Astrocyte of the hippocampus (primary cell): ENCODE measurements around the gene HDAC11.
"Not testable (repeated sequence)": the region's sequence is repeated elsewhere in the genome, so short reads cannot be mapped to it uniquely, and the experiment has no call there.

ENCODE experiments used
- DNase-seq: peaks from one replicate; pipeline ENCODE4 v3.0.0; 2011; ENCODE audit warnings: low read depth, low spot score

The HDAC11 gene

DNA sequence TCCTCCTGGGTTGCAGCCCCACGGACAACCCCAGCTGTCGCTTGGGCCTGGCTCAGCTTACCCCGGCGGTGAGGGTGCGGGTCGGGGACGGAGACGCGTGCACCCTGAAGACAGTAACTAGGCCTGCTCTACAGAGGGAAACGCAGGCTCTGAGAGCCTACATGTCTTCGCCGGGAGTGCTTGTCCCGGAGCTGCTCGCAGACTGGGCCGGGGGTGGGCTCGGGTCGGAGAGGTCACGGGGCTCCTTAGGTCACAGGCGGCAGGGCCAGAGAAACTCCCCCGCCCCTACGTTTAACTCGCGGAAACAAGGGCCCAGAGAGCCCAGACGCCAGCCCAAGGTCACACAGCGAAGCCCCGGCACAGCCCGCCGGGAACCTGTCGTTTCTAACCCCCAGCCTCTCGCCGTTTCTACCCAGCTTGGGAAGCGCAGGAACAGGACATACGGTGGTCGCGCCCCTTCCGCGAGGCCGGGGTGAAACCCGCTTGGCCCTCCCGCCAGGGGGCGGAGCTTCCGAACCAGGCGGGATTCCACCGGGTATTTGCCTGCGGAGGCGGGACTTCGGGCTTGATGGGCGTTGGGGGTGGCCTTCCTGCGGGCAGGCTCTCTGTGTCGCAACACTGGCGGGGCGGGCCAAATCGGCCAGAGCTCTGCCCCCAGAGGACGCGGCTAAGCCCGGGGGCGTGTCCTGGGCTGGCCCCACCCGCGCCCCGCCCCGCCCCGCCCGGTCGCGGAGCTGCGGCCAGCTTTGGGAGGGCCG lies at the start of gene HDAC11:
HDAC11 (plus strand) TSS at position 725 of the 758 bp plus-strand sequence. CDS start 42 bp downstream, outside the sequence.
- DNase-seq = peak; percentile 99

DNA sequence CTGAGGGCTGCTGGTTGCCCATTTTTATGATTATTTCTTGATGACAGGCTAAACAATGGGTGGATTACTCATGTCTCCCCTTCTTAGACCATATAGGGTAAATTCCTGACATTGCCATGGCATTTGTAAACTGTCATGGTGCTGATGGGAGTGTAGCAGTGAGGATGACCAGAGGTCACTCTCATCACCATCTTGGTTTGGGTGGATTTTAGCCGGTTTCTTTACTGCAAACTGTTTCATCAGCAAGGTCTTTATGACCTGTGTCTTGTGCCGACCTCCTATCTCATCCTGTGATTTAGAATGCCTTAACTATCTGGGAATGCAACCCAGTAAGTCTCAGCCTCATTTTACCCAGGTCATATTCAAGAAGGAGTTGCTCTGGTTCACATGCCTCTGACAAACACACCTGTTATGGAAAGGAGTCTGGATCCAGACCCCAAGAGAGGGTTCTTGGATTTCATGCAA lies 49.7 kb upstream of the HDAC11 start:
- DNase-seq = not testable (repeated sequence)

DNA sequence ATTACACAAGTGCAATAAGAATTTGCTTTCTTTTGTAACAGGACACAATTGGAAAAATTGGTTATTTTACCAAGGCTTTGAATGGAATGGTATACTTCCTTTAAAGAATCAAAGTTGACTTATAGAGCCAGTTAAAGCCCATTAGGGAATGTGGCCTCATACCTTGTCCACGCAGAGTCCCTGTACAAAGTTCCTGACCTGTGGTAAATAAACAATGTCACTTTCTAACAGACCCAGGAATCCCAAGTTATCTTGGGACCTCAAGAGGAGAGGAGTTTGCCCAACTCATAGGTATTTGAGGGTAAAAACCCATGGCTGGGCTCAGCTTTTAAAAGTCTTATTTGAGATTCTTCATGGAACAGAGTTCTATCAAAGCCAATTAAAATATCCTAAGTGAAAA lies 48.0 kb upstream of the HDAC11 start:
- no peak for DNase-seq

- no peak for DNase-seq
Observed at GRCh38 chr3:13433912-13434311, 46.2 kb upstream of the HDAC11 start.

DNA sequence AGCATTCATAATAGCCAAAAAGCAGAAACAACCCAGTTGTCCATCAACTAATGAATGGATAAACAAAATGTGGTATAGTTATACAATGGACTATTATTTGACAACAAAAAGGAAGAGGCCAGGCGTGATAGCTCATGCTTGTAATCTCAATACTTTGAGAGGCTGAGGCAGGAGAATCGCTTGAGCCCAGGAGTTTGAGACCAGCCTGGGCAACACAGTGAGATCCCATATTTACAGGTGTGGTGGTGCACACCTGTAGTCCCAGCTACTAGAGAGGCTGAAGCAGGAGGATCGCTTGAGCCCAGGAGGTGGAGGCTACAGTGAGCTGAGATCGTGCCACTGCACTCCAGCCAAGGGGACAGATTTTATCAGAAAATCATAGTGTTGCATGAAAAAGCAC lies 43.9 kb upstream of the HDAC11 start:
- not testable (repeated sequence) for DNase-seq

GRCh38 chr3:13440204-13440817 lies 39.8 kb upstream of the HDAC11 start:
- DNase-seq = no peak

DNA sequence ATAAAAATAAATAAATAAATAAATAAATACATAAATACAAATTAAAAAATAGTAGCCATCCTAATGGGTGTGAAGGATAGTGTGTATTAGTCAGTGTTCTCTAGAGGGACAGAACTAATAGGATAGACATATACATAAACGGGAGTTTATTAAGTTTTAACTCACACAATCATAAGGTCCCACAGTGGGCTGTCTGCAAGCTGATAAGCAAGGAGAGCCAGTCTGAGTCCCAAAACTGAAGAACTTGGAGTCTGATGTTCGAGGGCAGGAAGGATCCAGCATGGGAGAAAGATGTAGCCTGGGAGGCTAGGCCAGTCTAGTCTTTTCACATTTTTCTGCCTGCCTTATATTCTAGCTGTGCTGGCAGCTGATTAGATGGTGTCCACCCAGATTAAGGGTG lies 37.2 kb upstream of the HDAC11 start:
- DNase-seq = not testable (repeated sequence)

DNA sequence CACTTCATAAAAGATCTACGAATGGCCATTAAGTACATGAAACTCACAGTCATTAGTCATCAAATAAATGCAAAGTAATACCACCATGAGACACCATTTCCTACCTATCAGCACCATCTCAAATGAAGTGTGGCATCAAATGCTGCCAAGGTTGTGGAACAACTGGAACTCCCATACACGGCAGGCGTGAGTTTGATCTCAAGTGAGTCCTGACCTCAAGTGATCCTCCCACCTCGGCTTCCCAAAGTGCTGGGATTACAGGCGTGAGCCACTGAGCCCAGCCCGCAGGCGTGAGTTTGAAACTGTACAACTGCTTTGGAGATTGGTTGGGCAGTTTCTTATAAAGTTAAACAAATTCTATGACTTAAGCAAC lies 28.8 kb upstream of the HDAC11 start:
- DNase-seq = no peak

- DNase-seq = peak; percentile 75
Observed at GRCh38 chr3:13452490-13453335, 27.4 kb upstream of the HDAC11 start.

- no peak for DNase-seq
Observed at GRCh38 chr3:13455644-13456043, 24.5 kb upstream of the HDAC11 start.

- DNase-seq = no peak
Observed at GRCh38 chr3:13457593-13457992, 22.5 kb upstream of the HDAC11 start.

GRCh38 chr3:13459605-13460340 lies 20.3 kb upstream of the HDAC11 start:
- no peak for DNase-seq

DNA sequence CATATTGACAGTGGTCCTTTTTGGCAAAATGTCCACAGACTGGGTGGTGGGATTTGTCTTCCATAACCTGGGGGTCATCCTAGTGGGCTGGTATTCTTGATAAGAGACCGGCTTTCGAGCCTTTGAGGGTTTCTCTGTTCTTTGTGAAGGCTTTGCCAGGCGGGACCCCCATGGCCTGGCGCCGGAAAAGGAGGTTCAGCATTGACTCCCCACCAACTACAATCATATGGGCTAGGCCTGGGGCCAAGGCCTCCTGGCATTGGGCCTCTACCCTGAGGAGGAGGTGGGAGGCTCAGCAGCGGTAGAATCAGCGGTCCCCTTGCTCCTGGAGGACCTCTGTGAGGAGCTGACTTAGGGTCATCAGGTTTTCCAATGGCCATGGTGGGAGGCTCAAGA lies 19.8 kb upstream of the HDAC11 start:
- no peak for DNase-seq

- peak; percentile 51 for DNase-seq
Observed at GRCh38 chr3:13461169-13462124, 18.7 kb upstream of the HDAC11 start.

- DNase-seq = no peak
Observed at GRCh38 chr3:13462125-13462629, 17.9 kb upstream of the HDAC11 start.

GRCh38 chr3:13462822-13463221 lies 17.3 kb upstream of the HDAC11 start:
- DNase-seq = no peak

GRCh38 chr3:13463618-13464400 lies 16.3 kb upstream of the HDAC11 start:
- no peak for DNase-seq

GRCh38 chr3:13465236-13465873 lies 14.8 kb upstream of the HDAC11 start:
- DNase-seq = no peak

- DNase-seq = no peak
Observed at GRCh38 chr3:13466781-13467180, 13.3 kb upstream of the HDAC11 start.
